Hepatocyte (in vitro differentiated cells): ENCODE results near the gene CHD1L. TPM values are rescaled to one million over a fixed set of nuclear protein-coding genes. Genes with fewer than 3 reads are reported as not detected.

Experiments used
- DNase-seq: peaks from one replicate; pipeline ENCODE4 v3.0.0-alpha.2; 2016; ENCODE audit warnings: low spot score
- H2AFZ ChIP-seq: fragments of 200-600 bp; sonication (generic); 2 replicates; pipeline ENCODE4 v1.6.0; 2016; ENCODE audit warnings: antibody characterized with exemption, mild to moderate bottlenecking
- H3K27ac ChIP-seq: fragments of 200-600 bp; sonication (generic); 2 replicates; pipeline ENCODE4 v1.5.1; 2016; ENCODE audit warnings: mild to moderate bottlenecking
- H3K27me3 ChIP-seq: fragments of 200-600 bp; sonication (generic); 2 replicates; pipeline ENCODE4 v1.6.1; 2016
- H3K36me3 ChIP-seq: fragments of 200-600 bp; sonication (generic); replicated peaks from 2 replicates; pipeline ENCODE4 v1.5.1; 2016; ENCODE audit warnings: low read depth; ENCODE audit not compliant: insufficient read depth
- H3K4me1 ChIP-seq: fragments of 200-600 bp; sonication (generic); 2 replicates; pipeline ENCODE4 v1.5.1; 2016; ENCODE audit warnings: mild to moderate bottlenecking, moderate library complexity; ENCODE audit not compliant: insufficient read depth
- H3K4me2 ChIP-seq: fragments of 200-600 bp; sonication (generic); 2 replicates; pipeline ENCODE4 v1.6.0; 2016
- H3K4me3 ChIP-seq: fragments of 200-600 bp; sonication (generic); 2 replicates; pipeline ENCODE4 v1.5.1; 2016; ENCODE audit warnings: mild to moderate bottlenecking
- H3K79me2 ChIP-seq: fragments of 200-600 bp; sonication (generic); 2 replicates; pipeline ENCODE4 v1.6.0; 2017; ENCODE audit warnings: mild to moderate bottlenecking
- H3K9me2 ChIP-seq: fragments of 200-600 bp; sonication (generic); replicated peaks from 2 replicates; pipeline ENCODE4 v1.6.0; 2017; ENCODE audit warnings: mild to moderate bottlenecking; ENCODE audit not compliant: insufficient read depth
- H3K9me3 ChIP-seq: fragments of 200-600 bp; sonication (generic); 2 replicates; pipeline ENCODE4 v1.5.1; 2016; ENCODE audit warnings: low read depth, mild to moderate bottlenecking
- H4K20me1 ChIP-seq: fragments of 200-600 bp; sonication (generic); 2 replicates; pipeline ENCODE4 v1.6.0; 2016; ENCODE audit warnings: mild to moderate bottlenecking; ENCODE audit not compliant: insufficient read depth, poor library complexity, severe bottlenecking
- EZH2 ChIP-seq: fragments of 200-600 bp; sonication (generic); IDR thresholded peaks from 2 replicates; pipeline ENCODE4 v1.6.1; 2016; ENCODE audit warnings: antibody characterized with exemption, mild to moderate bottlenecking, borderline replicate concordance
- EZH2phosphoT487 ChIP-seq: fragments of 200-600 bp; sonication (generic); IDR thresholded peaks from one replicate; pipeline ENCODE4 v1.6.1; 2018; ENCODE audit warnings: antibody characterized with exemption, mild to moderate bottlenecking, low read depth, moderate library complexity; ENCODE audit not compliant: unreplicated experiment, severe bottlenecking
- WGBS: methylation state at CpG from one replicate; pipeline ENCODE4 v1.1.6; 2016; ENCODE audit warnings: low lambda C conversion rate; ENCODE audit errors: missing lambda C conversion rate; 5-methylcytosine and 5-hydroxymethylcytosine counted together
- polyA plus RNA-seq: library from polyadenylated mRNA; unstranded; fragments of >200 nt; fragmentation: Nextera tagmentation; extraction: Ambion mirVana; gene quantifications from 2 replicates; pipeline ENCODE4 v1.2.1, GENCODE V29; 2016
- total RNA-seq: library from RNA; depleted of rRNA; stranded (reverse); fragments of >200 nt; gene quantifications from 2 replicates; pipeline ENCODE4 v1.2.3, GENCODE V29; 2014
- TF ChIP-seq, protein P1 (sequence below): fragments of 200-600 bp; sonication (generic); IDR thresholded peaks from 2 replicates; pipeline ENCODE4 v1.5.1; 2016; ENCODE audit warnings: antibody characterized with exemption, mild to moderate bottlenecking; ENCODE audit not compliant: poor library complexity

The CHD1L gene
- total and polyA plus RNA-seq, 2 experiments from 2014 or later: 30.0 to 41.6 TPM

GRCh38 chr1:147334292-147334691 lies 91.8 kb downstream of the CHD1L start:
- DNase-seq: no peak
- Histone ChIP-seq H3K4me2 (no peak overlapping the region), H3K79me2 (no peaks in the 10 kb centered on the region), H4K20me1 (no peaks in the 10 kb centered on the region), H3K4me1 (no peaks in the 10 kb centered on the region), H3K9me3 (no peaks in the 10 kb centered on the region), H3K27me3 (peaks cover 4% of the 10 kb centered on the region), H3K4me3 (no peak overlapping the region), H3K27ac (no peak overlapping the region), H3K9me2 (no peaks in the 10 kb centered on the region), H3K36me3 (no peaks in the 10 kb centered on the region), H2AFZ (no peak overlapping the region)
- WGBS: 68% methylated on average over 5 of the region's 5 CpGs
- no peak for TF ChIP-seq EZH2
- TF ChIP-seq, protein P1, sequence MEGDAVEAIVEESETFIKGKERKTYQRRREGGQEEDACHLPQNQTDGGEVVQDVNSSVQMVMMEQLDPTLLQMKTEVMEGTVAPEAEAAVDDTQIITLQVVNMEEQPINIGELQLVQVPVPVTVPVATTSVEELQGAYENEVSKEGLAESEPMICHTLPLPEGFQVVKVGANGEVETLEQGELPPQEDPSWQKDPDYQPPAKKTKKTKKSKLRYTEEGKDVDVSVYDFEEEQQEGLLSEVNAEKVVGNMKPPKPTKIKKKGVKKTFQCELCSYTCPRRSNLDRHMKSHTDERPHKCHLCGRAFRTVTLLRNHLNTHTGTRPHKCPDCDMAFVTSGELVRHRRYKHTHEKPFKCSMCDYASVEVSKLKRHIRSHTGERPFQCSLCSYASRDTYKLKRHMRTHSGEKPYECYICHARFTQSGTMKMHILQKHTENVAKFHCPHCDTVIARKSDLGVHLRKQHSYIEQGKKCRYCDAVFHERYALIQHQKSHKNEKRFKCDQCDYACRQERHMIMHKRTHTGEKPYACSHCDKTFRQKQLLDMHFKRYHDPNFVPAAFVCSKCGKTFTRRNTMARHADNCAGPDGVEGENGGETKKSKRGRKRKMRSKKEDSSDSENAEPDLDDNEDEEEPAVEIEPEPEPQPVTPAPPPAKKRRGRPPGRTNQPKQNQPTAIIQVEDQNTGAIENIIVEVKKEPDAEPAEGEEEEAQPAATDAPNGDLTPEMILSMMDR: no peak
- no peak for TF ChIP-seq EZH2phosphoT487

GRCh38 chr1:147336291-147336690 lies 93.8 kb downstream of the CHD1L start:
- Histone ChIP-seq H3K9me3 (no peaks in the 10 kb centered on the region), H3K27me3 (peaks cover 4% of the 10 kb centered on the region), H3K79me2 (no peaks in the 10 kb centered on the region), H3K9me2 (no peaks in the 10 kb centered on the region), H3K27ac (no peak overlapping the region), H3K36me3 (no peaks in the 10 kb centered on the region), H2AFZ (no peak overlapping the region), H3K4me2 (no peak overlapping the region), H3K4me1 (no peaks in the 10 kb centered on the region), H3K4me3 (no peak overlapping the region), H4K20me1 (no peaks in the 10 kb centered on the region)
- no peak for DNase-seq
- TF ChIP-seq, protein P1: no peak
- TF ChIP-seq EZH2phosphoT487: no peak
- no peak for TF ChIP-seq EZH2
- 80% methylated on average over 2 of the region's 2 CpGs for WGBS

- no peak overlapping the region for H3K27ac ChIP-seq
- H3K9me3 ChIP-seq: no peaks in the 10 kb centered on the region
- no peak overlapping the region for H3K4me2 ChIP-seq
- no peak for TF ChIP-seq EZH2phosphoT487
- TF ChIP-seq, protein P1: no peak
- no peak for TF ChIP-seq EZH2
- WGBS: 67% methylated on average over 4 of the region's 4 CpGs
- H3K4me3 ChIP-seq: no peak overlapping the region
- no peak for DNase-seq
- no peaks in the 10 kb centered on the region for H3K9me2 ChIP-seq
- H3K36me3 ChIP-seq: no peaks in the 10 kb centered on the region
- peaks cover 4% of the 10 kb centered on the region for H3K27me3 ChIP-seq
- H4K20me1 ChIP-seq: no peaks in the 10 kb centered on the region
- H3K79me2 ChIP-seq: no peaks in the 10 kb centered on the region
- H3K4me1 ChIP-seq: no peaks in the 10 kb centered on the region
- no peak overlapping the region for H2AFZ ChIP-seq
Observed at GRCh38 chr1:147337040-147337630, 94.7 kb downstream of the CHD1L start.

DNA sequence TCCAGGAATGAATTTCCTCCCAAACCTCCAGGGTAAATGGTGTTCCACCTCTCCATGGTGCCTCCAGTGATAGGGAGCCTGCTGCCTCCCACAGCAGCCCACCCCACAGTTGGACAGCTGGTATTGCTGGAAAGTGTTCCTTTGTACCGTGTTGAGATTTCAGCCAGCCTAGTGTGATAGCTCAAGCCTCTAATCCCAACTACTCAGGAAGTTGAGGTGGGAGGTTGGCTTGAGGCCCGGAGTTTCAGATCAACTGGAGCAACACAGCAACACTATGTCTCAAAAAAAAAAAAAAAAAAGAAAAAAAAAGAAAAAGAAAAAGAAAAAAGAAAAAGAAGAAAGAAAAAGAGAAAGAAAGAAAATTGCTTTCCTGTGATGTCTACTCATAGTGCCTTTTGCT lies 96.1 kb downstream of the CHD1L start:
- 77% methylated on average over 2 of the region's 2 CpGs for WGBS
- Histone ChIP-seq H3K4me2 (no peak overlapping the region), H3K9me3 (no peaks in the 10 kb centered on the region), H3K79me2 (no peaks in the 10 kb centered on the region), H3K4me1 (no peaks in the 10 kb centered on the region), H3K36me3 (no peaks in the 10 kb centered on the region), H4K20me1 (no peaks in the 10 kb centered on the region), H3K27me3 (peaks cover 3% of the 10 kb centered on the region), H3K9me2 (no peaks in the 10 kb centered on the region), H3K4me3 (no peak overlapping the region), H3K27ac (no peak overlapping the region), H2AFZ (no peak overlapping the region)
- TF ChIP-seq EZH2phosphoT487: no peak
- no peak for TF ChIP-seq EZH2
- TF ChIP-seq, protein P1: no peak
- DNase-seq: no peak
